HG03103 (cell line): ENCODE measurements around the gene OLIG2.

ENCODE experiments used
- ATAC-seq: cut with Tn5 transposase; IDR thresholded peaks from one replicate; pipeline ENCODE4 v1.9.1; 2021; ENCODE audit warnings: low read depth; ENCODE audit not compliant: unreplicated experiment

Gene OLIG2

DNA sequence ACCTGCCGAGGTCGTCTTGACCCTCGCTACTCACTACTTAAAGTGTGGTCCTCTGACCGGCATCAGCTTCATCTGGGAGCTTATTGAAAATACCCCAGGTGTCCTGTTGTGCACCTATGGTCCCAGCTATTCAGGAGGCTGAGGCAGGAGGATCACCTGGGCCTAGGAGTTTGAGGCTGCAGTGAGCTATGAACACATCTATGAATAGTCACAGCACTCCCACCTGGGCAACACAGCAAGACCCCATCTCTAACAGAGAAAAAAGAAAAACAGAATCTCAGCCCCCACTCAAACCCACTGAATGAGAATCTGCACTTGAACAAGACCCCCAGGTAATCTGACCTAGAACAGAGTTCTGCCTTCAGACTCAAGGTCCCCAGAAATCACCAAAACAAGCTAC, 35.5 kb downstream of the OLIG2 start:
- ATAC-seq: no peak

DNA sequence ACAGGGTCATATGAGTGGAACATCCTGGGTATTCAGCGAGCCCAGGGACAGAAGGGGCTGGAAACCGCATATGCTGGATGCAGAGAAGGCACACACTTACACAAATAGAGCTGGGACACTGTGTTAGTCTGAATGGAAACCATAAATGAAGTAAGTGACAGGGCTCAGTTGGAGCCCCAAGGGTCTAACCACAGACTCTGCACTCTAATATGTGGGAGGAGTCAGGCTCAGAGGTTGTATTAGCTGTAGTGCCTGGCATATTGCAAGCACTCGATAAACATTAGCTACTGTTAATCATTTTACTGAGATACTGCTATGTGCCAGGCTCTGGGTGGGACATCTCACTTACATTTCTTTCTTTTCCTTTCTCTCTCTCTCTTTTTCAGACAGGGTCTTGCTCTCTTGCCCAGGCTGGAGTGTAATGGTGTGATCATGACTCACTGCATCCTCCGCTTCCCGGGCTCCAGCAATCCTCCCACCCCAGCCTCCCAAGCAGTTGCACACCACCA, 37.7 kb downstream of the OLIG2 start:
- no peak for ATAC-seq

DNA sequence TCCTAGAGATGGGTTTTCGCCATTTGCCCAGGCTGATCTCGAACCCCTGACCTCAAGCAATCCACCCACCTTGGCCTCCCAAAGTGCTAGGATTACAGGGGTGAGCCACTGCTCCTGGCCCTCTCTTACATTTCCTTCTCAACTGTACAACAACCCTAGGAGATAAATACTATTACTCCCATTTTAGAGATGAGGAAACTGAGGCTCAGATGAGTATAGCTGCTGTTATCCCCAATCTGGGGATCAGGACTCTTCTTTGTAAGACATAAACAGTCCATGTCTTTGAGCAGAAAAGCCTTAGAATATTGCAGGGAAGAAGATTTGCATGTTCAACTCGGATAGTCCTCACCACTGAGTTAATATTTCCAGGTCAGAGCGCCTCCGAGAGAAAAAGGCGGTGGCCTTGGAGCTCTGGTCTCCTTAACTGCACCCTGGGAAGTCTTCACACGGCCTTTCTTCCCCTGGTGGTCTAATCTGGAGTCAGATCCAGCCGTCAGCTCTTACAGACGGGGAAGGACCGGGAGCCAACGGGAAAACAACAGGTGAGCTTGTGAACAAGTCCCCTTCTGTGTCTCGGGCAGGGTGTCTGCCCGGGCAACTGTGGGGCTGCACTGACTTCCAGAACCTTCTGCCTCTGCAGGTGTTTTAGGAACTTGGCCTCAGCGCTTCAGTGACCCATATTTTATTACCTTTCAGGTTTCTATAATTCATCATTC, 38.3 kb downstream of the OLIG2 start:
- no peak for ATAC-seq

DNA sequence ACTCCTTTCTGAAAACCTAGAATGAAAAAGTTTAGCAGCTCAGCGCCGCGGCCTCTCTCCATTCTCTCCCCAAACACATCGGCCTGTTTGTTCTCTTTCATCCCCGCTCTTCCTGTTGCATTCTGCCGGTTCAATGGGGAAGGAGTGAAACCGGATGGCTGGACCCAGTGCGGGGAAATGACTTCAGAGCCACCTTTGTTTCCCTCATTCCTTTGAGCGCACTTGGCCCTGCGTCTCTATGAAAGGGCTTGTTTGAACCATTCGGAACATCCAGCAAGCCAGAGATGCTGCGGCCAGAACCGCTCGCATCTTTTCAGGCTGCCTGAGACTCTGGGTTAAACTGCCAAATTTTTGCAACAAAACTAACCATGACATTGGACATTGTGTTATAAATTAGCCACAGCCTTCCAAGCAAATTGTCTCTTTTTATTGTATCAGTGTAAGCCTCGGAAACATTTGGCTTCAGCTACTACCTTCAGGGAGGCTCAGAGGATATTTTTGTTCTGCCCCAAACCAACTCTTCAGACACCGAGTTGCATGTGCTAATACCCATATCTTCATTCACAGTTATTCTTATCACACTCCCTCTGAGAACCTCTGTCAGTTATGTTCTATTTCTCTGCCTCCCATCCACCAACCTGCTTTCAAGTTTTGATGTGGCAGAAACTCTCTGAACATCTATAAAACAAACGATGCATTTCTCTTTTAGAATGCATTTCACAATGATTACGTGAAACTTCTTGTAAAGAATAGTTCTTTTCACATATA, 39.1 kb downstream of the OLIG2 start:
- ATAC-seq: no peak

DNA sequence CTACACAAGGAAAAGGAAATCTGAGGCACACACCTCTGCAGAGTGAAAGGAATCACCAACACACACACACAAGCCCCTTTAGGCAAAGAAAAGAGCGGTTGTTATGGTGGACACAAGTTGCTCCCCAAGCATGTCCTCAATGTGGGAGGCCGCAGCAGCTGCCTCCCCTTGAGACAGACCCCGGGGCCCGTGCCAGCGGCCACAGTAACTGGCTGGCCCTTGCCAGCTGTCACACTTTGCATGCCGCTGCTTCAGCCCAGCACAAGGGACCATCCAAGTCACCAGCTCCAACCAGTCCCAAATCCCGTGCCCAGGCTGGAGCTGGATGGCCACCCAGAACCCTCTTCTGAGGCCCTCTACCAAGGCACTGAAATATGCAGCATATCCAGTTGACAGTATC, 41.3 kb downstream of the OLIG2 start:
- ATAC-seq: no peak

DNA sequence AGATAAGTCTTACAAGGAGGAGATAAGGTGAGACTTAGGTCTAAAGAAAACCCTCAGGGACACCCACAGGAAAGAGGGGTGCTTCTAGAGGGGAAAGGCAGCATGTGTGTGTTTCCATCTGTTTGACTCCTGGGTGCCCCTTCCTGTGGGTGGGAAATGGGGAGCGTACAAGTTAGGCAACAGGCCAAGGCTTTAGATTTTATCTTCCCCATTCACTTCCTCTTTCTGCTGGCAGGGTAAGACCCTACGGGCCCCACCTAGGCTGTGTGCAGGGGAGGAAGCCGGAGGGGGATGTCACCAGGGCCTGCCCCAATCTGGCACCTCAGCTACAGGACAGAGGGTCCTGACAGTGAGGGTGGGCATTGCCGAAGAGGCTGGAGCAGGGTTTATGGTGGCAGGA, 41.7 kb downstream of the OLIG2 start:
- no peak for ATAC-seq

DNA sequence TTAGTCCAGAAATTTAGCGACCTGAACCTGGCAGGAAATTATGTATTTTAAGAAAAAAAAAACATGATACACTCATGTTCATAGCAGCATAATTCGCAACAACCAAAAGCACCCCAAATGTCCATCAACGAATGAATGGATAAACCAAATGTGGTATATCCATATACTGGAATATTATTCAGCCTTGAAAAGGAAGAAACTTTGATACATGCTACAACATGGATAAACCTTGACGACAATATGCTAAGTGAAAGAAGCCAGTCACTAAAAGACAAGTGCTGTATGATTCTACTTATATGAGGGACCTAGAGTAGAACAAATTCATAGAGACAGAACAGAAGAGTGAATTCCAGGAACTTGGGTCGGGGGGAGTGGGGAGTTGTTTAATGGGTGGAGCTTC, 43.5 kb downstream of the OLIG2 start:
- ATAC-seq: no peak

DNA sequence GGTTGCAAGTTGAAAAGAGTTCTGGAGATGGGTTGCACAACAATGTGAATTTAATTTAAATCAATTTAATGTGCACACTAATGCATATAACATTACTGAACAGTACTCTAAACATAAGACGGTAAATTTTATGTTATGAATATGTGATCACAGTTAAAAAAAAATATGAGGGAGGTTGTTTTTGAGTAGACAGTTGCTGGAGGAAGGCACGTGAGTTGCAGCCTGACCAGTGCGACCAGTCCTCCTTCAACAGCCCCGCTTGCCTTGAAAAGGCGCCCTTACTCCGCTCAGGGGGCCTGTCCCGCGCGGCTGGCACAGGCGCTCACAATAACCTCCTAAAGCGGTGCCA, 43.9 kb downstream of the OLIG2 start:
- ATAC-seq: no peak

DNA sequence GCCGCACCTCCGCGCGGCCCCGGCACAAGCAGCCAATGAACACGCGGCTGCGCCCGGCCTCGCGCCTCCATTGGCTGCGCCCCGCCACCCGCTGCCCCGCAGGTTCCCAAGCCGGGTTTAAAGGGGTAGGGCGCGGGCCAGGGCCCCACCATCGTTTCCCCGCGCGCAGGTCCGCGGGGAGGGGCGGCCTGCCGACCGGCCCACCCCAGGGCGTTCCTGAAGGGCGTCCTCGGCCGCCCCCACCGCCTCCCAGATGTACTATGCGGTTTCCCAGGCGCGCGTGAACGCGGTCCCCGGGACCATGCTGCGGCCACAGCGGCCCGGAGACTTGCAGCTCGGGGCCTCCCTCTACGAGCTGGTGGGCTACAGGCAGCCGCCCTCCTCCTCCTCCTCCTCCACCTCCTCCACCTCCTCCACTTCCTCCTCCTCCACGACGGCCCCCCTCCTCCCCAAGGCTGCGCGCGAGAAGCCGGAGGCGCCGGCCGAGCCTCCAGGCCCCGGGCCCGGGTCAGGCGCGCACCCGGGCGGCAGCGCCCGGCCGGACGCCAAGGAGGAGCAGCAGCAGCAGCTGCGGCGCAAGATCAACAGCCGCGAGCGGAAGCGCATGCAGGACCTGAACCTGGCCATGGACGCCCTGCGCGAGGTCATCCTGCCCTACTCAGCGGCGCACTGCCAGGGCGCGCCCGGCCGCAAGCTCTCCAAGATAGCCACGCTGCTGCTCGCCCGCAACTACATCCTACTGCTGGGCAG, 44.4 kb downstream of the OLIG2 start, which contains the start of gene OLIG1:
OLIG1 (plus strand) TSS at position 148 of the 750 bp plus-strand sequence; CDS start at position 254, 106 bp downstream.
- ATAC-seq: no peak

DNA sequence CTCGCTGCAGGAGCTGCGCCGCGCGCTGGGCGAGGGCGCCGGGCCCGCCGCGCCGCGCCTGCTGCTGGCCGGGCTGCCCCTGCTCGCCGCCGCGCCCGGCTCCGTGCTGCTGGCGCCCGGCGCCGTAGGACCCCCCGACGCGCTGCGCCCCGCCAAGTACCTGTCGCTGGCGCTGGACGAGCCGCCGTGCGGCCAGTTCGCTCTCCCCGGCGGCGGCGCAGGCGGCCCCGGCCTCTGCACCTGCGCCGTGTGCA, 44.9 kb downstream of the OLIG2 start:
- no peak for ATAC-seq

DNA sequence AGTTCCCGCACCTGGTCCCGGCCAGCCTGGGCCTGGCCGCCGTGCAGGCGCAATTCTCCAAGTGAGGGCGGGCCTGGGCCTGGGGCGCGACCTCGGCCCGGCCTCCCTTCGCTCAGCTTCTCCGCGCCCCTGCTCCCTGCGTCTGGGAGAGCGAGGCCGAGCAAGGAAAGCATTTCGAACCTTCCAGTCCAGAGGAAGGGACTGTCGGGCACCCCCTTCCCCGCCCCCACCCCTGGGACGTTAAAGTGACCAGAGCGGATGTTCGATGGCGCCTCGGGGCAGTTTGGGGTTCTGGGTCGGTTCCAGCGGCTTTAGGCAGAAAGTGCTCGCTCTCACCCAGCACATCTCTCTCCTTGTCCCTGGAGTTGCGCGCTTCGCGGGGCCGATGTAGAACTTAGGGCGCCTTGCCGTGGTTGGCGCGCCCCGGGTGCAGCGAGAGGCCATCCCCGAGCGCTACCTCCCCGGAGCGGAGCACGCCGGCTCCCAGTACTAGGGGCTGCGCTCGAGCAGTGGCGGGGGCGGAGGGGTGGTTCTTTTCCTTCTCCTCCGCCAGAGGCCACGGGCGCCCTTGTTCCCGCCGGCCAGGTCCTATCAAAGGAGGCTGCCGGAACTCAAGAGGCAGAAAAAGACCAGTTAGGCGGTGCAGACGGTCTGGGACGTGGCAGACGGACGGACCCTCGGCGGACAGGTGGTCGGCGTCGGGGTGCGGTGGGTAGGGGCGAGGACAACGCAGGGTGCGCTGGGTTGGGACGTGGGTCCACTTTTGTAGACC, 45.4 kb downstream of the OLIG2 start:
- ATAC-seq: no peak

DNA sequence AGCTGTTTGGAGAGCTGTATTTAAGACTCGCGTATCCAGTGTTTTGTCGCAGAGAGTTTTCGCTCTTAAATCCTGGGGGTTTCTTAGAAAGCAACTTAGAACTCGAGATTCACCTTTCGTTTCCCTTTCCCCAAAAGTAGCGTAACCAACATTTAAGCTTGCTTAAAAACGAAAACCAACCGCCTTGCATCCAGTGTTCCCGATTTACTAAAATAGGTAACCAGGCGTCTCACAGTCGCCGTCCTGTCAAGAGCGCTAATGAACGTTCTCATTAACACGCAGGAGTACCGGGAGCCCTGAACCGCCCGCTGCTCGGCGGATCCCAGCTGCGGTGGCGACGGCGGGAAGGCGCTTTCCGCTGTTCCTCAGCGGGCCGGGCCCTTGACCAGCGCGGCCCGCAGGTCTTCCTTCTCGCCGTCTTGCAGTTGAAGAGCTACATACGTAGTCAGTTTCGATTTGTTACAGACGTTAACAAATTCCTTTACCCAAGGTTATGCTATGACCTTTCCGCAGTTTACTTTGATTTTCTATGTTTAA, 46.1 kb downstream of the OLIG2 start:
- no peak for ATAC-seq

DNA sequence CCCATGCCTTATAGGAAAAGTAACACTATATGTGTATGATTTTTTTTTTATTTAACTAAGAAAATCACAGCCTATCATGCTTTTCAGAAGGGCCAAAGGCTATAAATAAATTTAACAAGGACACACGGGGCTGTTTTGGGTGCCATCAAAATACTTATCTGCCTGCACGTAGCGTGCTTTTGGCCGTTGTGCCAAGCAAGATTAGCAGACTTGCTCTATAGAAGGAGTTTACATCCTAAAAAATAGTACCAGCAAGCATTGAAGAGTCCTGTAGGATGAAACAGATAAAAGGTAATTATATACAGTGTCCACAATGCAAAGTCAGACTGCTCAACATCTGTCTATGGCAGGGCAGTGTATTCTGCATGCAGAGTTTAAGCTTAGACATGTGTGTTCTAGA, 47.9 kb downstream of the OLIG2 start:
- ATAC-seq: no peak

DNA sequence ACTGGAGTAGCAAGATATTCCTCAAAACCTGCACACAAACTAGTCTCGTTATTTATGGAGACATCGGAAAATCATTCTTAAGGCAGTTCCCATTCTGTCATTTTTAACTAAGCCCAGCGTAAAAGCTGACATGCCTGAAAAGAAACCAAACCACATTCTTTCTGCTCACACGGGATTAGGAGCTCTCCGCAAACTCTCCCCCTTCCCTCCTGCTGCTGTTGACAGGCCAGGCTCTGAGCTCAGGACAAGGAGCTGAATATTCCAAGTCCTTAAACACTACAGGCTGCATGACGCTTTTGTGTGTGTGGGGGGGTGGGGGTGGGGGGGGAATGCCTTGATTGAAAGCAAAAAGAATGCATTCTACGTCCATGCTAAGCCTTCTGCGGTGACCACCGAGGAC, 49.4 kb downstream of the OLIG2 start:
- ATAC-seq: no peak

DNA sequence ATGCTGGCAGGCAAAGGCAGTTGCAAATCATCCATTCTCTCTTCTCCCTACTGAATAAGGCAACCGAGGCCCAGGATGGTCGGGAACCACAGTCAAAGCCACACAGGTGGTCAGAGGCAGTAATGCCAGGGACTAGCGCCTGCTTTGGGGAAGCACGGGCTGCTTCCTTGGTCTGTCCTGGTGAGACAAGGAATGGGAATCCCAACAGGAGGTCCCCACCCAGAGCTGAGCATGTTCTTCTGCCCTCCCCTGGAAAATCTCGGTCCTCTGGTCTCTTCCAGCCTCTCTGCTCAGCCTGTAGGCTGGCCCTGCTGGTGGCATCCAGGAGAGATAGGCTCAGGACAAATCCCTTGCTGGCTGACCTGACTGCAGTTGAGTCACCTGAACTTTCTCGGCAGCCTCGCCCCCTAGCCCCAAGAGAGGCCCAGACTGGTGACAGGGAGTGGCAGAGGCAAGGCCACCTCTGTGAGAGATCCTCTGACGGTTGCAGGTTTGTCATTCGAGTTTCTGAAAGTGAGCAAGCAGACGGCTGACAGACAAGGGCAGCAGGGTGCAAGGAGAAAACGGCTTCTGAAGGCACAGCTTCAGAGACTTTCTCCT, 50.0 kb downstream of the OLIG2 start:
- ATAC-seq: no peak

DNA sequence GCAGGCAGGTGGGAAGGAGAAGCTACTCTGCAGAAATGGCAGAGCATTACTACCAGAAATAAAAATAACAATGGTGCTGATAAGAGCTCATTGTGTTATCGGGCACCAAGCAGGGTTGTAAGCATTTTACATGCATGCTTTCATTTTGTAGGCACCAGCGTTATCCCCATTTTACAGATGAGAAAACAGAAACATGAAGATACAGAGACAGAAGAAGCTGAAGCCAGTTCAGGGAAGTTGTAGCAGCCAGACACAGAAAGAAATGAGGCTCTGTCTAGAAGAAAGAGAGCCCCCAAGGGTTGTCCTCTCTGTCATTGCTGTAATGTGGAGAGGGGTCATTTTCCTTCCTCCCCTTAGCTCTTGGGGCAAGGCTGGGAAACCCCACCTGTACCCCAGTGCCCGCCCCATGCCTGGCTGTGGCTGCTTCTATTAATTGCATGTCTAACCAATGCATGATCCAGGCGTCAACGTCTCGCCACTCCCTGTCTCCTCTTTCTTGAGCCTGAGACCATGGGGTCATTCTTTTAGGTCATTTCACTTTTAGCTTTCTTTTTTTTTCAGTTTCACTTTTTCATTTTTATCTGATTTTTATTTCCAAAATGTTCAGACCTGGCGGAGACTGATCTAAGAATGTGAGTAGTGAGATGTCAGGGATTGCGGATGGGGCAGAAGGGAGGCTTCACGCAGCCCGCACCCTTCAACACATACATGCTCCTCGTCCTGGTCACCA, 51.0 kb downstream of the OLIG2 start:
- ATAC-seq: no peak
